Measurements from ENCODE around the gene TSPAN18. TPM values are rescaled to one million over a fixed set of nuclear protein-coding genes. Genes with fewer than 3 reads are reported as not detected.

TSPAN18 gene
- polyA plus RNA-seq, 1 donor from 2014 or later: 2.1 TPM

DNA sequence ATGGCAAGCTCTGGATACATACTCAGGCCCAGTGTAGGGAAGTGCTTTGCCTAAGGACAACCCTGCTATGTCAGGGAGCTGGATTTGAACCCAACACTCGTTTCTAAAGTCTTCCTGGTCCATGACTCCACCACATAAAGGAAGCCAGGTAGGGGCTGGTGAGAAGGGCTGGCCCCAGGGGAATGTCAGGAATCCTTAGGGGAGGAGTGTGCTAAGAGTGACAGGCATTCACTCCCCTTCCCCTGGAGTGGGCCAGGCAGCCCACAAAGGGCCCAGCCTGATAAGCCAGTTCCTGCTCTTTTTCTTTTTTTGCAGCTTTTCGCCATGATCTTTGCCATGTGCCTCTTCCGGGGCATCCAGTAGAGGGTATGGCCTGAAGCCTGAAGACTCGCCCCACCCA lies 202.1 kb downstream of the TSPAN18 start:
- no peaks in the 10 kb centered on the region for H3K36me3 Mint-ChIP-seq
- no peaks in the 10 kb centered on the region for H3K9me3 Mint-ChIP-seq
- no peaks in the 10 kb centered on the region for H3K27me3 Mint-ChIP-seq
- peak overlapping the region in 1 of 3 donors; percentile 80 for H3K27ac Mint-ChIP-seq
- no peak overlapping the region for H3K4me3 Mint-ChIP-seq
- H3K4me1 Mint-ChIP-seq: peaks cover 0 to 3% (median 0%) of the 10 kb centered on the region in 3 donors

GRCh38 chr11:44930588-44931302 lies 204.0 kb downstream of the TSPAN18 start:
- Mint-ChIP-seq H3K4me3 (no peak overlapping the region), H3K4me1 (peaks cover 0 to 3% (median 0%) of the 10 kb centered on the region in 3 donors), H3K36me3 (peaks cover 3% of the 10 kb centered on the region), H3K27ac (peak overlapping the region in 1 of 3 donors; percentile 65), H3K27me3 (no peaks in the 10 kb centered on the region), H3K9me3 (no peaks in the 10 kb centered on the region)

DNA sequence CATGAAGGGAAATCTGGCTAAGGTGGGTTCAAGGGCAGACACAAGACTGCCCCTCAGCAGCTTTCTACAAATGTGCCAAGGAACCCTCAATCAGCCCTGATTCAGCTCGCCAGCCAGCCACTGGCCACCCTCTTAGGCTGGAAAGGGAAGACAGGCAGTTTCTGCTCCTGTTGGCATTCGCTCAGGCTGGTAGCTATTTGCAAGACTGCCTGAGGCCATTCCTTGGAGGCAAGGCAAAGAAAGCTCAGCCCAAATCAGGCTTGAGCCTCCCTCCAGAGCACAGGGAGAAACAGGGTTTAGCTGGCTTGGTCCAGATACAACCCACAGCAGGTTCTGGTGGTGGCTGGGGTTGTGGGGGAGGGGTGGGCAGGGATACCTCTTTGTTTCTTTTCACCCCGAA lies 204.7 kb downstream of the TSPAN18 start:
- no peak overlapping the region for H3K4me3 Mint-ChIP-seq
- H3K27ac Mint-ChIP-seq: no peak overlapping the region
- peaks cover 0 to 3% (median 2%) of the 10 kb centered on the region in 3 donors for H3K4me1 Mint-ChIP-seq
- H3K9me3 Mint-ChIP-seq: no peaks in the 10 kb centered on the region
- H3K27me3 Mint-ChIP-seq: no peaks in the 10 kb centered on the region
- peaks cover 4% of the 10 kb centered on the region for H3K36me3 Mint-ChIP-seq

GRCh38 chr11:44934110-44934509 lies 207.3 kb downstream of the TSPAN18 start:
- Mint-ChIP-seq H3K36me3 (peaks cover 4% of the 10 kb centered on the region), H3K4me3 (no peak overlapping the region), H3K4me1 (peaks cover 0 to 3% (median 2%) of the 10 kb centered on the region in 3 donors), H3K27ac (peak overlapping the region in 1 of 3 donors; percentile 89), H3K27me3 (no peaks in the 10 kb centered on the region), H3K9me3 (no peaks in the 10 kb centered on the region)

DNA sequence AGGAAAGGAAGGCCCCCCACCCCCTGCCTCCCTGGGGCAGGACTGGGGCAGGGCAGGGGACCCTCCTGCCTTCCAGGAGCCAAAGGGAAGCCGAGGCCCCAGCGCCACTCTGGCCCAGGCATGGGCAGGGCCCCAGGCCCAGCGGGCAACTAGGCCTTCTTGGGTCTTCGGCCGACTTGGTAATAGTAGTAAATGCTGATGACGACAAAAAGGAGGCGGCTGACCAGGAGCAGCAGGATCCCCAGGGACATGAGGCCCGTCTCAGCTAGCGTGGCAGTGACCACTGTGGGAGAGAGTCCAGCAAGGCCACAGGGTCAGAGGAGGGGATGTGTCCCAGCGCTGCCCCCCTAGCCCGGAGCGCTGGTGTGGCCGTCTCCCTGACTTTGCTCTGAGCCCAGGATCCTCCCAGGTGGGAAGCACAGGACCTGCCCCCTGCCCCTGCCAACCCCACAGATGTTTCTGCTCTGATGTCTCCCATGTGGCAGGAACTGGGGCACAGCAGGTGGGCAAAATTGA lies 208.0 kb downstream of the TSPAN18 start:
- Mint-ChIP-seq H3K4me1 (peaks cover 2 to 4% (median 4%) of the 10 kb centered on the region in 3 donors), H3K36me3 (peaks cover 4% of the 10 kb centered on the region), H3K27me3 (no peaks in the 10 kb centered on the region), H3K4me3 (no peak overlapping the region), H3K9me3 (no peaks in the 10 kb centered on the region), H3K27ac (peak overlapping the region in 1 of 3 donors; percentile 89)

- no peak overlapping the region for H3K4me3 Mint-ChIP-seq
- H3K9me3 Mint-ChIP-seq: no peaks in the 10 kb centered on the region
- peak overlapping the region in 1 of 3 donors; percentile 47 for H3K27ac Mint-ChIP-seq
- peaks cover 4% of the 10 kb centered on the region for H3K36me3 Mint-ChIP-seq
- H3K27me3 Mint-ChIP-seq: no peaks in the 10 kb centered on the region
- H3K4me1 Mint-ChIP-seq: peaks cover 9 to 16% (median 16%) of the 10 kb centered on the region in 3 donors
These were observed 209.8 kb downstream of the TSPAN18 start for GRCh38 chr11:44936525-44936924.

DNA sequence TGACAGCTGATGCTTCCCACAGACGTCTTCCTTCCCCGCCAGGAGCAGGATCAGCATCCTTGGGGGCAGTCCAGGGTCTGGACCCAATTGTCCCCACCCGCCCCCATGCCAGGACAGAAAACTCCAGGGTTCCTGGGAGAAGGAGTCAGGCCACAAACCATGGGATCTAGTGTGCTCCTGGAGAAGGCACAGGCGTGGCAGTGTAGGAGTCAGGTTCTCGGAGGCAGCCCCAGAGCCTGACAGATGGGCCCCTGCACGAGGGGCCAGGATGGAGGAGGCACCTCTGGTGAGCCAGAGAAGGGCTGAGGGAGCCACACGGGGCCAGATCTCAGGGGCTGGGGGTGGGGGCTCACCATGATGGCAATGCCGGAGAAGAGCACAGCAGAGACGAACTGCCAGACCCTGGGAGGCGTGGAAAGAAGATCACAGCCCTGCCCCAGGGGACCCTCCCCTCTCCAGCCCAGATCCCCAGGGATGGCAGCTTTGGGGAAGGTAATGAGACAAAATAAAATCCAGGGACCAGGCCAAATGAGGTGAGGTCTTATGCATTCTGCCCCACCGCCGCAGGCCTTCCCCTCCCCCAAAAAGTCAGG lies 210.3 kb downstream of the TSPAN18 start:
- Mint-ChIP-seq H3K9me3 (no peaks in the 10 kb centered on the region), H3K27ac (no peak overlapping the region), H3K4me1 (peaks cover 12 to 20% (median 15%) of the 10 kb centered on the region in 3 donors), H3K36me3 (peaks cover 4% of the 10 kb centered on the region), H3K4me3 (no peak overlapping the region), H3K27me3 (no peaks in the 10 kb centered on the region)

DNA sequence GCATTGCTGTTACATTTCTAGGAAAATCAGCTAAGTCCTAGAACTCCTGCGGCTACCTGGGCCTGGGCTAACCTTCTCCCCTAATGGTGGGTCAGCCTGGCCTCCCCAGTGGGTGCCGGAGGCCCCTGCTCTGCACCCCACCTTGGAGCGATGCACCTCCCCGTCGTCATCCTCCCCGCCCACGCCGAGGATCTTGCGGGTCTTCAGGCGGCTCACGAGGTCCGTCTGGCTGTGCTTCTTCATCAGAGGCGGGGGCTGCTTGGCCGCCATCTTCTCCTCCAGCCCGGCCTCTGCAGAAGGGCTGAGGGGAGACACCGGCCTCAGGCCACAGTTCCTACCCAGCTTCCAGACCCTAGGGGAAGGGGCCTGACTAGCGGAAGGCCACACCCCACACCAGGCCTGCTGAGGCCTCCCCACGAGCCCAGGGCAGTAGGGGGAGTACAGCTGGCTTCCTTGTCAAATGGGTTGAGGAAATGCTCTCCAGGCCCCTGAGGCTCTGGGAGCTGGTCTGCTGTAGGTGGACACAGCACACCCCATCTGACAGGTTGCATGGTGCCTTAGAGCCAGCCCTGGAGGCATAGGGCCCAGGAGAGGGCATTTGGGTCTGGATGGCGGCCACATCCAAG lies 211.4 kb downstream of the TSPAN18 start:
- Mint-ChIP-seq H3K4me3 (no peak overlapping the region), H3K36me3 (peaks cover 4% of the 10 kb centered on the region), H3K9me3 (no peaks in the 10 kb centered on the region), H3K4me1 (peaks cover 18 to 32% (median 23%) of the 10 kb centered on the region in 3 donors), H3K27me3 (no peaks in the 10 kb centered on the region), H3K27ac (no peak overlapping the region)

GRCh38 chr11:44939673-44940395 lies 213.1 kb downstream of the TSPAN18 start:
- peaks cover 3% of the 10 kb centered on the region for H3K36me3 Mint-ChIP-seq
- peak overlapping the region in 1 of 3 donors; percentile 65 for H3K27ac Mint-ChIP-seq
- no peaks in the 10 kb centered on the region for H3K9me3 Mint-ChIP-seq
- no peaks in the 10 kb centered on the region for H3K27me3 Mint-ChIP-seq
- peaks cover 25 to 47% (median 34%) of the 10 kb centered on the region in 3 donors for H3K4me1 Mint-ChIP-seq
- peak overlapping the region in 1 of 4 donors; percentile 12 for H3K4me3 Mint-ChIP-seq

- Mint-ChIP-seq H3K36me3 (peaks cover 3% of the 10 kb centered on the region), H3K27ac (peak overlapping the region in 1 of 3 donors; percentile 65), H3K4me3 (no peak overlapping the region), H3K9me3 (no peaks in the 10 kb centered on the region), H3K4me1 (peaks cover 25 to 50% (median 40%) of the 10 kb centered on the region in 3 donors), H3K27me3 (no peaks in the 10 kb centered on the region)
These were observed 213.6 kb downstream of the TSPAN18 start for GRCh38 chr11:44940404-44940803.

GRCh38 chr11:44940835-44941234 lies 214.1 kb downstream of the TSPAN18 start:
- Mint-ChIP-seq H3K36me3 (peaks cover 3% of the 10 kb centered on the region), H3K27ac (no peak overlapping the region), H3K9me3 (no peaks in the 10 kb centered on the region), H3K4me3 (no peak overlapping the region), H3K4me1 (peaks cover 27 to 50% (median 41%) of the 10 kb centered on the region in 3 donors), H3K27me3 (no peaks in the 10 kb centered on the region)

DNA sequence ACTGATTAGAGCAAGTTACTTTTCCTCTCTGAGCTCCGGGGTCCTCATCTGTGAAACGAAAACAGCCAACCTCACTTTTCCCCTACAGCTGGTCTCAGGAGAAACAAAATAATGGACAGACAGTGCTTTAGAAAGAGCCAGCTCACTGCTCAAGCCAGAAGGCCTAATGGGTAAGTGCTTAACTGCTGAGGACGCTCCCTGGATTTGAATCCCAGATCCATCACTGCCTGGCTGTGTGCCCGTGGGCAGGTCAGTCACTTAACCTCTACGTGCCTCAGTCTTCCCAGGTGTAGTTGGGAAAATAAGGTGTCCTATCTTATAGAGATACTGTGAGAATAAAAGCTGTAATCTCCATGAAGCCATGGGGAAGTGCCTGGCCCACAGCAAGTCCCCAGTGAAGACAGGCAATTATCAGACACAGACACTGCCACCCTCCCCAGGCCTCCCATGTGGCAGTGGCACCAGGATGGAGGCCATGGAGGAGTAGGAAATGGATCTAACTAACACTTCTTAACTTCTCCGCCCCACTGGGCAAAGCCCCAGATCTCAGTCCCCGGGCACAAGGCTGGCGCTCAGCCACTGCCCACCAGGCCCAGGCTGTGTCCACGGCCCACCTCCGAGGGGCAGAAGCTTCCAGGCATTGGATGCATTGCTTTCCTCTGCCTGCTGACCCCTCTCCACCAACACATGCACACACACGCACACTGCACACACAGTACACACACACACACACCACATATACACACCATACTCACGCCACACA lies 214.7 kb downstream of the TSPAN18 start:
- no peaks in the 10 kb centered on the region for H3K9me3 Mint-ChIP-seq
- H3K27me3 Mint-ChIP-seq: no peaks in the 10 kb centered on the region
- peak overlapping the region in 1 of 4 donors; percentile 63 for H3K4me3 Mint-ChIP-seq
- H3K27ac Mint-ChIP-seq: peak overlapping the region in 2 of 3 donors; percentile 39 to 95
- H3K36me3 Mint-ChIP-seq: peaks cover 2% of the 10 kb centered on the region
- H3K4me1 Mint-ChIP-seq: peaks cover 29 to 54% (median 39%) of the 10 kb centered on the region in 3 donors

DNA sequence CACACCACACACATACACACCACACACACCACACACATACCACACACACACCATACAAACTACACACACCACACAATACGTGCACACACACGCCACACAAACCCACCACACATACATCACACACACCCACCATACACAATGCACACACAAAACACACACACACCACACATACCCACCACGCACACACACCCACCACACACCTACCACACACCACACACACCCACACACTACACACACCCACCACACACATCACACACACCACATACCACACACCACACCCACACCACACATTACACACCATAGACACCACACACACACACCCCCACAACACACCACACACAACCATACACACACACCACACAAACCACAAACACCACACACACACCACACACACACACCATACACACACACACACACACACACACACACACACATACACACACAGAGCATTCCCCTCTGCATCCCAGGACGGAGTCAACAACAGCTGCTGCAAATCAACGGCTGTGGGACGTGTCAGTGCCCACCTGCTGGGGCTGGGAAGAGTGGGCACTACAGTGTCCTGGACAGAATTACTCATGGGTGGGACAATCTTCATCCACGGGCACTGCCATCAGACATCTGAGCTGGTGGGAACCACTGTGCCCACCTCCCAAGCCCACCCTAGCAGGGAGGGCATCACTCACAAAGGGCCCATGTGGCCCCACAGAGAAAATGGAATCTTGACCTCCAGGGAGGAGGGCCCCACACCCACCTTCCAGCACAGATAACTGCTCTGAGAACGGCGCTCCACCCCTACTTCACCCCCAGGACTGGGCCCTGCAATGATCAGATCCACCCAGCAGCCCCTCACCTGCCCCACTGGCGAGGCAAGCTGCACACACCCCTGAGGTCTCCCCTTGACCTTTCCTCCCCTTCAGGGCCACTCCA lies 215.5 kb downstream of the TSPAN18 start:
- Mint-ChIP-seq H3K27me3 (no peaks in the 10 kb centered on the region), H3K27ac (peak overlapping the region; percentile 90 to 96 (median 95)), H3K36me3 (peaks cover 2% of the 10 kb centered on the region), H3K4me1 (peaks cover 29 to 57% (median 41%) of the 10 kb centered on the region in 3 donors), H3K9me3 (no peaks in the 10 kb centered on the region), H3K4me3 (peak overlapping the region; percentile 64 to 89 (median 82))
